Gastroesophageal sphincter (tissue), 3 donors: ENCODE measurements around the gene PRDM16.

Experiments used
- CTCF ChIP-seq, 4 experiments: fragments of 200-600 bp in 2 of 4; fragments of 450-650 bp in 2 of 4; sonication (generic) in 1 of 4; IDR thresholded peaks; one replicate each; pipeline ENCODE4 v1.5.1; 2017 to 2019; ENCODE audit warnings: antibody characterized with exemption in 4 of 4, mild to moderate bottlenecking in 2 of 4, moderate library complexity in 2 of 4
- EP300 ChIP-seq: sonication (generic); formaldehyde crosslinking; IDR thresholded peaks from one replicate; pipeline ENCODE4 v1.6.1; 2017; ENCODE audit warnings: antibody characterized with exemption, mild to moderate bottlenecking
- POLR2A ChIP-seq, 2 donors: fragments of 450-650 bp; IDR thresholded peaks; one replicate each; pipeline ENCODE4 v1.6.1; 2017; ENCODE audit warnings: antibody characterized with exemption in 2 of 2, mild to moderate bottlenecking in 2 of 2, moderate library complexity in 1 of 2
- POLR2AphosphoS5 ChIP-seq: sonication (generic); formaldehyde crosslinking; IDR thresholded peaks from one replicate; pipeline ENCODE4 v1.6.1; 2017; ENCODE audit warnings: antibody characterized with exemption

DNA sequence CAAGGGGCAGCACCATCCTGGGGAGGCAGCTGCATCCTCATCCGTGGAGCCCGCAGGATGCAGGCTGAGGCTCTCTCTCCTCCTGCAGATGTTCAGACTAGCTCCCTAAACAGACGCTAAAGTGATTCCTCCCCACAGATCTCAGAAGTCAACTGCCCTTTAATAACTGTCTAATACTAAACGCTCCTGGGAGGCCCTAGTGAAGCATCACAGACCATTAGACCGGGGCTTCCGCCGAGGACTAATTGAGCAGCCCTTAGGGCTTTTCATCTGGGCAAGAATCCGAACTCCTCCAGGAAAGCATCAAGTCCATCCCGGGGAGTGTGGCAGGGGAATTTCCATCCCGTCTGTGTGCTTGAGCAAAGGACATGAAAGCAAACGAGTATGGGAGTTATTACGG lies 40.4 kb downstream of the PRDM16 start:
- TF ChIP-seq CTCF (IDR thresholded peaks at IDR 0.05) (no peak), POLR2AphosphoS5 (no peak), POLR2A (IDR thresholded peaks at IDR 0.05) (no peak), EP300 (no peak)
